IPS-15b (cell line): ENCODE measurements around the gene ZNG1F.
"Not testable (repeated sequence)": the region's sequence is repeated elsewhere in the genome, so short reads cannot be mapped to it uniquely, and the experiment has no call there.

ENCODE experiments used
- H3K27me3 ChIP-seq: one replicate; pipeline ENCODE4 v1.6.1; 2013; ENCODE audit warnings: low read length; ENCODE audit not compliant: control insufficient read depth, insufficient read depth
- H3K36me3 ChIP-seq: one replicate; pipeline ENCODE4 v1.6.1; 2013; ENCODE audit warnings: low read length; ENCODE audit not compliant: control insufficient read depth, insufficient read depth
- H3K4me1 ChIP-seq: one replicate; pipeline ENCODE4 v1.6.1; 2013; ENCODE audit warnings: mild to moderate bottlenecking, low read length; ENCODE audit not compliant: control insufficient read depth, insufficient read depth
- H3K4me3 ChIP-seq: one replicate; pipeline ENCODE4 v1.5.1; 2013; ENCODE audit warnings: low read depth, low read length
- H3K9ac ChIP-seq: one replicate; pipeline ENCODE4 v1.6.1; 2013; ENCODE audit warnings: low read depth, mild to moderate bottlenecking, low read length
- H3K9me3 ChIP-seq: one replicate; pipeline ENCODE4 v1.6.1; 2013; ENCODE audit warnings: mild to moderate bottlenecking, low read length; ENCODE audit not compliant: control insufficient read depth, insufficient read depth

The ZNG1F gene

DNA sequence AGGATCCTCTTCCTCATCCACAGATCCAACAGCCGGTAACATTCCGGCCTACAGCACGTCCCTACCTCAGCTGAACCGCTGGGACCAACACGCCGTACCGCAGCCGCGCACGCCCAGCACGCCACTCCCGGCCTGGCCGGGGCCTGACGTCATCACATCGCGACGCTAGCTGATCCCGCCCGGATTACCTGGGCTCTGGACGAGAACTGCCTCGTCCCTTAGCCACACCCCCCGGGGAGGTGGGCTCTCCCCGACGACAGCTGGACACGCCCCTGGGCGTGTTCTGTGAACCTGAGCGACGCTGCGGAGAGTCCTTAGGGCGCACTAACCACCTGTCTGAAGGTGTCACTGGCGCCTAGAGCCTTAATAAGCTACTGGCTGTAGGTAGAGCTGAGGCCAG is at the start of gene ZNG1F:
TSS of gene ZNG1F (minus strand) at position 101 of the 400 bp plus-strand sequence. CDS start at position 42, 59 bp downstream.
- not testable (repeated sequence) for H3K9ac ChIP-seq, H3K4me3 ChIP-seq, H3K27me3 ChIP-seq, H3K4me1 ChIP-seq, H3K36me3 ChIP-seq, H3K9me3 ChIP-seq

DNA sequence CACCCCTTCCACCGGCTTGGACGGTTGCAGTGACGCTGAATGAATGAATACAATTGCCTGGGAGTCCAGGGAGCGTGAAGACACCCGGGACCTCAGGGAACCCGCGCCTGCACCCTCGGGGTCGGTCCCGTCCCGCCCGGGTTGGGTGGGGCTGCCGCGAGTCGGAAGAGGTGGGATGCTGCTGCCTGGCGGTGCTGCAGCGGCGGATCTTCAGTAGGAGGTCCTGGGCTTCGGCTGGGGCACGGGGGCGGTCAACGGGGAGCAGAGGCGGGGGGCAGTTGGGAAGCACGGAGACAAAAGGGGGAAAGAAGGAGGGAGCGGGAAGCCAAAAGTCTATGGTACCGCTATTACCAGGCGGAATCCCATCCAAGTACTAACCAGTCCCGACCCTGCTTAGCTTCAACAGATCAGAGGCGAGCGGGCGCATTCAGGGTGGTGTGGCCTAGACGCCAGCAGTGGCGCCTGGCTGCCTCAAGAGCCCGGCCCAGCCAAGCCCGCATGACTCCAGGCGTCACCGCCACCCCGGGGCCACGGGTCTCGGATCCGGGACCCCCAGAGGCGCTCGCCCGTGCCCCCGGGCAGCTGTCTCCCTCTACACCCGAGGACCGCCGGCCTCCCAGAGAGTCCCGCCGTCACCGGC is 48.1 kb upstream of the ZNG1F start:
- H3K36me3 ChIP-seq, H3K9ac ChIP-seq, H3K4me1 ChIP-seq, H3K9me3 ChIP-seq, H3K4me3 ChIP-seq: not testable (repeated sequence)
- H3K27me3 ChIP-seq = peaks cover 16% of the 10 kb centered on the region

DNA sequence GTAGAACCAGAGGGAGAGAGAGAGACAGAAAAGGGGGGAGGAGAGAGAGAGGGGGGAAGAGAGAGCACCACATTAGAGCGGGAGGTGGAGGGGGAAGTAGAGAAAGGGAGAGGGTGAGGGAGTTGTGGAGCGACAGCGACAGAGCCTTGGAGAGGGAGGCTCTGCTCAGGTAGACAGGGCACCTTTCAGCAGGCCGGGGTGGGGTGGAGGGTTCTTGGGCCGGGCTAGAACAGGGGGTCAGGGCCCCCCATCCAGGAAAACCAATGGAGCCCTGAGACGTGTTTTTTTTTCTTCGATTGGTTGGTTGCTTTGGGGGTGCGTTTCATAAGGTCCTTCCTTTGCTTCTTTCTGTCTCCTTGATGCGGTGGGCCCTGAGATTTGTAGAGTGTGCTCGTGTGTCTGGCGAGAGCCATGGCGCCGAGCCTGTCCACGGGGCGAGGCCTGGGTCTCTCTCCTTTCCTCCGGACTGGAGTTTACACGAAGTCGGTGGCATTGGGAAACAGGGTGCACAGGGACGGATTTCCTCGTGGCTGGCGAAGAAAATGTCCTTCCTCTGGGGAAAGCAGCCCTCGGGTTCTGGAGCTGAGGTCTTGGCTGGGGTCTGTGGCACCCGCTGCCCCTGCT is 47.5 kb upstream of the ZNG1F start:
- not testable (repeated sequence) for H3K4me3 ChIP-seq, H3K36me3 ChIP-seq, H3K4me1 ChIP-seq, H3K9me3 ChIP-seq, H3K9ac ChIP-seq
- H3K27me3 ChIP-seq = peaks cover 16% of the 10 kb centered on the region

DNA sequence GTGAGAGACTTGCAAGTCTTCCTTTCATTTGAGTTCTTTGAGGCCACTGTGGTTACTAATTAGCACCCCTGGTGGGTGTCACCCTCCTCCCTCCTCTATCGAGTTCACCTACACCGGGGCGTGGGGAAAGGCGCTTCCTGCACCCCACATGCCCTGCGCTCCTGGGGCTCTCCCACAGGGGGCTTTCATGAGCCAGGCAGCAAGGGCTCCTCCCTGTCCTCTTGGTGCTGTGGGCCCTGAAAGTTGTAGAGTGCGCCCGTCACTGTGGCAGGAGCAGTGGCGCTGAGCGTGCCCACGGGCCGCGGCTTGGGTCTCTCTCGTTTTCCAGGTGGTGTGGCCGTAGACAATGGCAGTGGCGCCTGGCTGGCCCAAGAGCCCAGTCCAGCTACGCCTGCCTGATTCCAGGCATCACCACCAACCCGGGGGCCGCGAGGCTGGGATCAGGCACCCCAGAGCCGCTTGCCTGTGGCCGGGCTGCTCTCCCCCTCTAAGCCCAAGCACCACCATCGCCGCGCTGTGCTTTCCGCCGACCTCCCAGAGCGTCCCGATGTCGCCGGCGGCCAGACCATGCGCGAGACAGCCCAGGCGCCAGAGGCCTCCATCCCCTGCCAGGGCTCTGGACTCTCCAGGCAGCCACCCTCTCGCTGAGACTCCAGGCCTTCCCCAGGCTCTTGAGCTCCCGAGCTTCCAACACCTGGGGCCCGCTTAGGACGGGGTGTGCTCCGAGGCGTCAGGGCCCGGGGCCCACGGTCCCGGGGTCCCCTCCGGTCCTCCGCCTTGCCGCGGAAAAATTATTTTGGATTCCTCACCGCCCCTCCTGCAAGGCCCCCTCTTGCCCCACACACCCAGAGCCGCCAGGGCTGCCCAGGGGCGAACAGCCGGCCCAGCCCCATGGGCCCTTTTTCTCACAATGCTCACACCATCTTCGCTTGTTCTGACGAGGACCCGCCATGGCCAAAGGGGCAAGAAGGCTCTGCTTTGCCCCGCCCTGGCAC is 46.0 kb upstream of the ZNG1F start:
- H3K9me3 ChIP-seq, H3K36me3 ChIP-seq, H3K9ac ChIP-seq, H3K4me1 ChIP-seq: not testable (repeated sequence)
- peak overlapping the region; percentile 26 for H3K4me3 ChIP-seq
- H3K27me3 ChIP-seq = peaks cover 22% of the 10 kb centered on the region

DNA sequence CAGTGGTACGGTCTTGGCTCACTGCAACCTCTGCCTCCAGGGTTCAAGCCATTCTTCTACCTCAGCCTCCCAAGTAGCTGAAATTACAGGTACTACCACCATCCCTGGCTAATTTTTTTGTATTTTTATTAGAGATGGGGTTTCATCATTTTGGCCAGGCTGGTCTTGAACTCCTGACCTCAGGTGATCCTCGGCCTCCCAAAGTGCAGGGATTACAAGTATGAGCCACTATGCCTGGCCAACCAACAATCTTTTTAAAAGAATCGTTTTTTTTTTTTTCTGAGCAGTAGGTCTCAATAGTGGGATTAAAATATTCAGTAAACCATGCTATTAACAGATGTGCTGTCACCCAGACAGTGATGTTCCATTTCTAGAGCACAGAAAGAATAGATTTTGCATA is 45.1 kb upstream of the ZNG1F start:
- H3K36me3 ChIP-seq = not testable (repeated sequence)

DNA sequence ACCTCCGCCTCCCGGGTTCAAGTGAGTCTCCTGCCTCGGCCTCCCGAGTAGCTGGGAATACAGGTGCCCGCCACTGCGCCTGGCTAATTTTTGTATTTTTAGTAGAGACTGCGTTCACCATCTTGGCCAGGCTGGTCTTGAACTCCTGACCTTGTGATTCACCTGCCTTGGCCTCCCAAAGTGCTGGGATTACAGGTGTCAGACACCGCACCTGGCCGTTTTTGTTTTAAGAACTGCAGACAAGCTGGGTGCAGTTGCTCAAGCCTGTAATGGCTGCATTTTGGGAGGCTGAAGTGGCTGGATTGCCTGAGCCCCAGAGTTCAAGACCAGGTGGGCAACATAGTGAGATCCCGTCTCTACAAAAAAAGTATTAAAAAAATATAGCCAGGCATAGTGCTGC is 43.2 kb upstream of the ZNG1F start:
- H3K9me3 ChIP-seq = peaks cover 13% of the 10 kb centered on the region
- H3K36me3 ChIP-seq, H3K4me1 ChIP-seq, H3K9ac ChIP-seq, H3K4me3 ChIP-seq: not testable (repeated sequence)
- peaks cover 32% of the 10 kb centered on the region for H3K27me3 ChIP-seq

More for the DNA sequence above, 45.1 kb upstream of the ZNG1F start:
- peaks cover 30% of the 10 kb centered on the region for H3K27me3 ChIP-seq
- H3K9me3 ChIP-seq = peaks cover 12% of the 10 kb centered on the region
- H3K4me1 ChIP-seq, H3K4me3 ChIP-seq, H3K9ac ChIP-seq: not testable (repeated sequence)

DNA sequence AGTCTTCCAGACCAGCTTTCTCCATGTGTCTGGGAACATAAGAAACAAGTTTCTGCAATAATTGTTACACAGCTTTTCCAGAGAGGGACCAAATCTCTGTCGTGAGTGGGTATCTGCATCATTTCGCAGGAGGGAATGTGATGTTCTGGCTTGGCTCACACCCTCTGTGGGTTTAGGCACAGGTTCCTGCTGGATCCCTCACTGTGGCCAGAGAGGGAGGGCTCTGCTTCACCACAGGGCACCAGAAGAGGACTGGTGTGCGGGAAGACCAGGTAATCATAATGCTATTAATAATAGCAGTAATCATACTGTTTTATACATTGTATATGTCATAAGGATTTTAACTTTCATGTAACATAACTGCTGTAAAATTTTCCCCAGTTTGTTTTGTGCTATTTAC is 41.3 kb upstream of the ZNG1F start:
- H3K36me3 ChIP-seq = not testable (repeated sequence)

DNA sequence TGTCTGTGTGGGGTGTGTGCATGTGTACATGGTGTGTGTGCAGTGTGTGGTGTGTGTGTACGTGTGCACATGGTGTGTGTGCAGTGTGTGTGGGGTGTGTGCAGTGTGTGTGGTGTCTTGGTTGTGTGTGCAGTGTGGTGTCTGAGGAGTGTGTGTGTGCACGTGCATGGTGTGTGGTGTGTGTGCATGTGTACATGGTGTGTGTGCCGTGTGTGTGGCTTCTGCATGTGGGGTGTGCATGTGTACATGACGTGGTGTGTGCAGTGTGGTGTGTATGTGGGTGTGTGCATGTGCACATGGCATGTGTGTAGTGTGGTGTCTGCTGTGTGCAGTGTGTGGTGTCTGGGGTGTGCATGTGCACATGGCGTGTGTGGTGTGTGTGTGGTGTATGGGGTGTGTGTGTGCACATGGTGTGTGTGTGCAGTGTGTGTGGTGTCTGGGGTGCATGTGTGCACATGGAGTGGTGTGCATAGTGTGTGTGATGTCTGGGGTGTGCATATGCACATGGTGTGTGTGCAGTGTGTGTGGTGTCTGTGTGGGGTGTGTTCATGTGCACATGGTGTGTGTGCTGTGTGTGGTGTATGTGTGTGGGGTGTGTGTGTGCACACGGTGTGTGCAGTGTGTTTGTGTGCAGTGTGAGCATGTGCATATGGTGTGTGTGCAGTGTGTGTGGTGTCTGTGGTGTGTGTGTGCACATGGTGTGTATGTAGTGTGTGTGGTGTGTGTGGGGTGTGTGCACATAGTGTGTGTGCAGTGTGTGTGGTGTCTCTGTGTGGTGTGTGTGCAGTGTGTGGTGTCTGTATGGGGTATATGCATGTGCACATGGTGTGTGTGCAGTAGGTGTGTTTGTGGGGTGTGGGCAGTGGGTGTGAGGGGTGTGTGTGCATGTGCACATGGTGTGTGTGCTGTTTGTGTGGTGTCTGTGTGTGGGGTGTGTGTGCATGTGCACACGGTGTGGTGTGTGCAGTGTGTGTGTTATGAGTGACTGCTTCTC is 40.6 kb upstream of the ZNG1F start:
- Histone ChIP-seq H3K4me3 (peak overlapping the region; percentile 2), H3K36me3 (no peaks in the 10 kb centered on the region), H3K9me3 (peaks cover 13% of the 10 kb centered on the region), H3K27me3 (peaks cover 30% of the 10 kb centered on the region), H3K4me1 (no peaks in the 10 kb centered on the region), H3K9ac (no peak overlapping the region)

More for the DNA sequence above, 41.3 kb upstream of the ZNG1F start:
- H3K4me3 ChIP-seq, H3K4me1 ChIP-seq, H3K9ac ChIP-seq: not testable (repeated sequence)
- Histone ChIP-seq H3K27me3 (peaks cover 32% of the 10 kb centered on the region), H3K9me3 (peaks cover 13% of the 10 kb centered on the region)

DNA sequence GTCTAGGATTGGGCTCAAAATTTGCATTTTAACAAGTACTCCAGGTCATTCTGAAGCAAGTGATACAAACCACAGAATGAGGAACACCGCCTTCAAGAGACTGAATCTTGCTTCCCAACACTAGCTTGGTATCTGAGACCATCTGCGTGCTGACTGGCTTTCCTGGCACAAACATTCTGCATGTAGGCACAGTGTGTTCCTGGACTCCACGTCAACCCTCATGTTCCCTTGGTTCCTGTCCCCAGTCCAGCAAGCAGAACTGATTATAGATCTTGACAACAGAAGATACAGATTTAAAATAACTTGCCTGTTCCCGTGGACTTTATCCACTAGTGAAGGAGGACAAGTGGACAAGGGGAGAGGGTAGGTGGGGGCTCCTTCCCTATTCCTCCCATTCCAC is 30.7 kb upstream of the ZNG1F start:
- H3K27me3 ChIP-seq, H3K9ac ChIP-seq, H3K4me3 ChIP-seq, H3K36me3 ChIP-seq, H3K4me1 ChIP-seq, H3K9me3 ChIP-seq: not testable (repeated sequence)

DNA sequence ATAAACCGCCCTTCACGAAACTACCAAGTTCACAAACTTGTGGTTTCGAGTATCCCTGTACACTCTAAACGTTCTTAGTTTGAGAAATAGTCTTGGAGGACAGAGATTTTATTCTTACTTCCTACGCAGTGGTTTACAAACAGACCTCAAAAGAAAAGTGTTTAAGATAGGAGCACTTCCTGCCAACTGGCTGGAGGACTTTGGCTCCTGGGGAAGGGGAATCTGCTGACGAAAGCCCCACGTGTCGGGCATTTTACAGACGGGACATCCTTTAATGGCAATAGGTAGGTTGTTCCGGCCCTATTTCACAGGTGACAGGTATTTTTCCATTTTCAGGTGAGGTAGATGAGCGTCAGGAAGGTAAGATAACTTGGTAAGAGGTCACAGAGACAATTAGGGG is 678 bp downstream of the ZNG1F start:
- not testable (repeated sequence) for H3K36me3 ChIP-seq, H3K9ac ChIP-seq, H3K4me3 ChIP-seq, H3K4me1 ChIP-seq, H3K9me3 ChIP-seq, H3K27me3 ChIP-seq

DNA sequence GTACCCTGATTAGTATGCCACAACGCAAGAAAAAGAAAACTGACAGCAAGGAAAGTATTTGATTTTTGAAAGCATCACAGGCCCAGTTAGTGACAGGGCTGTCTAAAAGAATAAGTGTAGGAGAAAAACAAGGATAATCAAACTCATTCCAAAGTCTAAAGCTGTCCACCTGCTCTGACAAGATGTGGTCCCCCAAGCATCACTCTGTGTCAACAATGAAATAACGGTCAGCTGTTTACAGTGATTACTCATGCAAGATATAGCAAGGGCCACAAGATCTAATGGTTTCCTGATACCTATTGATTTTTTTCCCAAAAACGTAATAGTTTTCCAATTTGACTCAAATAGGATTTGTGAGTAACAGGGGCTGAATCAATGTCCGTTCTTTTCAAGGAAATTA is 14.1 kb downstream of the ZNG1F start:
- not testable (repeated sequence) for H3K9ac ChIP-seq, H3K9me3 ChIP-seq, H3K36me3 ChIP-seq, H3K27me3 ChIP-seq, H3K4me3 ChIP-seq, H3K4me1 ChIP-seq
